ENCODE data around the gene RFTN1.

Gene RFTN1

DNA sequence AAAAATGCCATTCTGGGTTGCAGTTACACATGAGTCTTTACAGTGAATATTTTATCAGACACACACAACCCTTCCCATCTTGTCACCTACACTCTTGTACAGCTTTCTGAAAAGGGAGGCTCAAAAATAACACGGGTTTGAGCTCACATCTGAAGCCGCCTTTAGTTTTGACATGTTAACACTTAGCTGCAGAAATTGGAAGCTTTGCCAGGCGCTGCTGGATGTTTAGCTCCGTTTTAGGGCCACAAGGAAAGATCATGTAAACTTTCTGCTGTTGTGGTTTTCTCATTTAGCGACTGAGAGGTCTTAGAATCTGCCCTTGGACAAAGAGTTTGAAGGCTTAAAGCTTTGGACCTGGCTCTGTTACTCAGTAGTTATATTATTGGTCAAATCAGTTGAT, 128.3 kb downstream of the RFTN1 start:
- no peak overlapping the region for H3K4me3 ChIP-seq (ENCODE audit: low read length)
- TF ChIP-seq ZNF274 (IDR thresholded peaks at IDR 0.05; ENCODE audit: low read depth, low read length) = no peak

GRCh38 chr3:16383864-16384263, 129.6 kb downstream of the RFTN1 start:
- no peak overlapping the region for H3K4me3 ChIP-seq (ENCODE audit: low read length)
- TF ChIP-seq ZNF274 (IDR thresholded peaks at IDR 0.05; ENCODE audit: low read depth, low read length) = no peak

DNA sequence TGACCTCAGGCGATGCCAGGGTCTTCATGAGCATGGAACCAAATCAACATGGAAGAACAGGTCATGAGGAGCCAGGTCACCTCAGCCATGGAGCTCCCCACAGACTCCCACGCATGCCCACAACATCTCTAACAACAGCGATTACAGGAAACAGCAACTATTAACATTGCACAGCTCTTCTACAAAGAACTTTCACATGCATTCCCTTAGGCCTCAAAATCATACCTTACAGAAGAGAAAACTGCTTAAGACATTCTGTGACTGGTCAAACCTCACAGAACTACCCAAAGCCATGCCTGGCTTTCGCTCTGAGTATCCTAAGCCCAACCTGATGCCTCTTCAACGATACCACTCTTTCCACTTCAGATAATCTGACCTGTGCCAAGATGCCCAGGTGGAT, 130.7 kb downstream of the RFTN1 start:
- no peak for TF ChIP-seq ZNF274 (IDR thresholded peaks at IDR 0.05; ENCODE audit: low read depth, low read length)
- no peak overlapping the region for H3K4me3 ChIP-seq (ENCODE audit: low read length)

DNA sequence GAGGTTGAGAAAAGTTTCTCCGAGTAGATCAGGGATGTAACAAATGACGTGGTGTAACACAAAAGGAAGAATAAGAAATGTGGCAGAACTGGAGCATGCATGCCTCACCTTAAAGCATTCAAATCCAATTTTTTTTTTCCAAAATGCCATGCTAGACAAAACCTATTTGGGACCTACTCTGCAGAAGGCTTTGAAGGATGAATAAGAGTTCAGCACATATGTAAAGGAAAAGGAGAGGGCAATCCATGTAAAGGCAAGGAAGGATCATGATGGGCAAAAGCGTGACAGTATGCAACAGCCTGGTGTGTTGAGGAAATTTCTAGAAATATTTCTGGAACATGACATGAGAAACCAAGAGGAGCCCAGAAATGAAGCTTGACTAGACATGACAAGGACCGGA, 132.1 kb downstream of the RFTN1 start:
- no peak for TF ChIP-seq ZNF274 (IDR thresholded peaks at IDR 0.05; ENCODE audit: low read depth, low read length)
- no peak overlapping the region for H3K4me3 ChIP-seq (ENCODE audit: low read length)

GRCh38 chr3:16380421-16380820, 133.1 kb downstream of the RFTN1 start:
- no peak overlapping the region for H3K4me3 ChIP-seq (ENCODE audit: low read length)
- no peak for TF ChIP-seq ZNF274 (IDR thresholded peaks at IDR 0.05; ENCODE audit: low read depth, low read length)

- no peak overlapping the region for H3K4me3 ChIP-seq (ENCODE audit: low read length)
- no peak for TF ChIP-seq ZNF274 (IDR thresholded peaks at IDR 0.05; ENCODE audit: low read depth, low read length)
Observed at GRCh38 chr3:16379838-16380237, 133.7 kb downstream of the RFTN1 start.

DNA sequence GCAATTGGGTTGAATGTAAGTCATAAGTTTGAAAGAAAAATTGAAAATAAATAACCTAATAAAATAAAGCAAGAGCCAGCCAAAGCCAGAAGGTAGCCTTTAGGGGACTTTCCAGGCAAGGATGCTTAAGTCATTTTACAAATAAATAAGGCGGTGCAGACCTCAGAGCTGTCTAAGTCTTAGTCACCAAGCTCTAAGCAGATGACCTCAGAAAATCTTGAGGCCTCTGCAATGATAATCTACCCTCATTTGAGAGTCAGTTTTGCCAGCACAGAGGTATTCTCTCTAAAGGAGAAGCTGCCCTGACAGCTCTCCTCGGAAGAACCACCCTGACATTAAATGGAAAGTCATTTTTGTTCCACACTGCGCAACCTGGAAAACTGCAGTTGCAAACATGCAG, 134.6 kb downstream of the RFTN1 start:
- no peak for TF ChIP-seq ZNF274 (IDR thresholded peaks at IDR 0.05; ENCODE audit: low read depth, low read length)
- no peak overlapping the region; the same call in 1 of the 2 replicates for H3K4me3 ChIP-seq (ENCODE audit: low read length)

DNA sequence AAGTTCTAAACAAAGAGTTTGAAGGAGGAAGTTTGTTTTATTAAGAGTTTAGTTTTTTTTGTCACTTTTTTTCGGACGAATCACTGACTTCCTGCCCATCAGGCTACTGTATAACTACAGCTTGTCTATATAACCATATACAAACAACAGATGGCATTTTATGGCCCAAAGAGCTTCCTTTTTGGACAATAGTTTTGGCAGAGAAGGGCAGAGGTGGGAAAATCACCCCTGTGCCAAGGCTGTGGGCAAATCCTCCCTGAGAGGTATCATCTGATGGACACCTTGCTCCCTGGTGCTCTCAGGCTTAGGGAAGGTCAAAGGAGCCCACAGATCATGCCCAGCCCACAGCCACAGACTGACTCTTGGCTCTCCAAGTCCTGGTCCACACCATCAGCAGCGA, 135.1 kb downstream of the RFTN1 start:
- H3K4me3 ChIP-seq (ENCODE audit: low read length) = no peak overlapping the region; the same call in 1 of the 2 replicates
- no peak for TF ChIP-seq ZNF274 (IDR thresholded peaks at IDR 0.05; ENCODE audit: low read depth, low read length)

- TF ChIP-seq ZNF274 (IDR thresholded peaks at IDR 0.05; ENCODE audit: low read depth, low read length) = no peak
- H3K4me3 ChIP-seq (ENCODE audit: low read length) = no peak overlapping the region; the same call in 1 of the 2 replicates
Observed at GRCh38 chr3:16377847-16378302, 135.6 kb downstream of the RFTN1 start.

GRCh38 chr3:16377196-16377595, 136.3 kb downstream of the RFTN1 start:
- H3K4me3 ChIP-seq (ENCODE audit: low read length) = no peak overlapping the region

GRCh38 chr3:16375891-16376290, 137.6 kb downstream of the RFTN1 start:
- no peak for TF ChIP-seq ZNF274 (IDR thresholded peaks at IDR 0.05; ENCODE audit: low read depth, low read length)
- no peak overlapping the region for H3K4me3 ChIP-seq (ENCODE audit: low read length)

More at GRCh38 chr3:16377196-16377595, 136.3 kb downstream of the RFTN1 start:
- no peak for TF ChIP-seq ZNF274 (IDR thresholded peaks at IDR 0.05; ENCODE audit: low read depth, low read length)

DNA sequence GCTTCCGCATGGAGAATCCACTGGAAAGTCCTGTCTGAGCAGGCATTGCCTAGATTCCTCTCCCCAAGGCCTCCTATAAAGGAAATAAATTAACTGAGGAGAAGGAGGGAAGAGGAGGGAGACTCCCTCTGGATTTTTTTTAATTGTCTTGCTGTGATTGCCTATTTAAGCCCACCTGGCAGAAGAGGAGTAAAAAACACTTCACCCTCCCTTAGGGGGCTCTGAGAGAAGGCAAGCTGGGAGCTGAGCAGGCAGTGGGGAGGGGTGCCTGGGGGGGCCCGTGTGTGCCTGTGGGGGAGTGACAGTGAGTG, 138.6 kb downstream of the RFTN1 start:
- H3K4me3 ChIP-seq (ENCODE audit: low read length) = no peak overlapping the region
- no peak for TF ChIP-seq ZNF274 (IDR thresholded peaks at IDR 0.05; ENCODE audit: low read depth, low read length)

DNA sequence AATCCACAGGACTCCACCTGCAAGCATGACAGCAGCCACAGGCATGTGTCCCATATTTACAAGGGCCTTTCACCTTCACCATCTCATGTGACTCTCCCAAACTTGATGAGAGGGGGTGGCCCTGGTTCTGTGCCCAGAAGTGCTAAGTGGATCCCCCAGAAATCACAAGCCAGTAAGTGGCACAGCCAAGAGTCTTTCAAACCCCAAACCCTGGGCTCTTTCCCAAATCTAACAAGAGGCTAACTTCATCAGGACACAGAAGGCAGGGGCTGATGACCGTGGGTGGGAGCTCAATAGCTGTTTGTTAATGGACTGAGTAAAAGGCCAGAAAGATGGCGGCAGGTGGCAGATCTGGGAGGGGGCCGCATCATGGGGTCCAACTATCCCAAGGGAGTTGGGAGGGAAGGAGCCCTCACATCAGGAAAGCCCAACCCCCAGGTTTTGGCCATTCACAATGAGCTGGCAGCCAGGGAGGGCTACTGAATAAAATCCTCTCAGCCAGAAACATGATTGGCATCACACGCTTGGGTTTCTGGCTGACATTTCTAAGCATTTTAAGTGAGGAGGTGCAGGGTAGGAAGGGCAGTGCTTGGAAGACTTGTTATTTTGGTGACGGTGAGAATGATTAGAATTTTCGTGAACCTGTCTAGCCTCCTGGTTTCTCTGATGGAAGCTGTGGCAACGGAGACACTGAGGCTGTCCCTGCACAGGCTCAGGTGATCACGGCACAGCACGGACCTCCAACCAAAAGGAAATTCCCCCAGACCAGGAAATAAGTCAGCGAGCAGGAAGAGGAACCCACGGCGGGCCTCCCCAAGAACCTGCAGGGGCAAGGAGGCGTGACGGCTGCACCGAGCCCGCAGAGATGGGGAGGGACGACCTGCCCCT, 139.2 kb downstream of the RFTN1 start:
- no peak overlapping the region; the same call in 1 of the 2 replicates for H3K4me3 ChIP-seq (ENCODE audit: low read length)
- TF ChIP-seq ZNF274 (IDR thresholded peaks at IDR 0.05; ENCODE audit: low read depth, low read length) = no peak

DNA sequence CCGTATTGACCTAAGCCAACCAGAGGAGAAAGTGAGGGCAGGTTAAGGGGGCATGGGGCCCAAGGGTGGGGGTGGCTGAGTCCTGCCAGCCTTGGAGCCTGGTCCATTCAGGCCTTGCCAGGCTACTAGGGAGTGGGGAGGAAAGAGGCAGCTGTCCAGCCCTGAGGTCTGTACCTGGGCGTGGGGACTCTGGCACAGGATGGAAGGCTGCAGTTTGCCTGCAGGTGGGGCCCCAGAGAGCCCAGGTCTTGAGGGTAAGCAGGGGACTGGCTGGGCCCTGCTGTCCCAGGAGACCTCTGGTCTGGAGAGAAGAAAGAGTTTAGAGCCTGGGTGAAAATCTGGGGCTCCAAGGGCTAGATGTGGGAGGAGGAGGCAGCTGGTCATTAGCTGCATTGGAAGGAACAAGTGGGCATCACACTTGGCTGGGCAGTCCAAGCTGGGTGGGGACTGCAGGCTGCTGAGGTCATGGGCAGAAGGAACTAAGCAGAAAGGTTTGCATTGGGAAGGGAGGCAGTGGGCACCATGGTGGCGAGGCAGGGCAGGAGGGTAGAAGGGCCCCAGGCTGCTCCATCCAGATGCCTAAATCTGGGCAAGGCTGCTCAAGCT, 140.1 kb downstream of the RFTN1 start:
- no peak overlapping the region for H3K4me3 ChIP-seq (ENCODE audit: low read length)
- TF ChIP-seq ZNF274 (IDR thresholded peaks at IDR 0.05; ENCODE audit: low read depth, low read length) = no peak

Measured in GM08714 (cell line).